ENCODE measurements around the gene MAP3K12.

MAP3K12 gene

GRCh38 chr12:53500776-53501614 lies 1.7 kb upstream of the MAP3K12 start, which contains the start of gene TARBP2:
TSS of gene TARBP2 (plus strand) at chr12:53501283. CDS start at chr12:53501409, 126 bp downstream.
- TF ChIP-seq EZH2phosphoT487 (IDR thresholded peaks at IDR 0.05; ENCODE audit: borderline replicate concordance, low read length), result no peak
- TF ChIP-seq, protein P1, sequence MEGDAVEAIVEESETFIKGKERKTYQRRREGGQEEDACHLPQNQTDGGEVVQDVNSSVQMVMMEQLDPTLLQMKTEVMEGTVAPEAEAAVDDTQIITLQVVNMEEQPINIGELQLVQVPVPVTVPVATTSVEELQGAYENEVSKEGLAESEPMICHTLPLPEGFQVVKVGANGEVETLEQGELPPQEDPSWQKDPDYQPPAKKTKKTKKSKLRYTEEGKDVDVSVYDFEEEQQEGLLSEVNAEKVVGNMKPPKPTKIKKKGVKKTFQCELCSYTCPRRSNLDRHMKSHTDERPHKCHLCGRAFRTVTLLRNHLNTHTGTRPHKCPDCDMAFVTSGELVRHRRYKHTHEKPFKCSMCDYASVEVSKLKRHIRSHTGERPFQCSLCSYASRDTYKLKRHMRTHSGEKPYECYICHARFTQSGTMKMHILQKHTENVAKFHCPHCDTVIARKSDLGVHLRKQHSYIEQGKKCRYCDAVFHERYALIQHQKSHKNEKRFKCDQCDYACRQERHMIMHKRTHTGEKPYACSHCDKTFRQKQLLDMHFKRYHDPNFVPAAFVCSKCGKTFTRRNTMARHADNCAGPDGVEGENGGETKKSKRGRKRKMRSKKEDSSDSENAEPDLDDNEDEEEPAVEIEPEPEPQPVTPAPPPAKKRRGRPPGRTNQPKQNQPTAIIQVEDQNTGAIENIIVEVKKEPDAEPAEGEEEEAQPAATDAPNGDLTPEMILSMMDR (IDR thresholded peaks at IDR 0.05; ENCODE audit: low read depth, low read length, poor library complexity, severe bottlenecking), result no peak
- H3F3A ChIP-seq (ENCODE audit: control insufficient read depth, insufficient read depth), result peaks cover 7% of the 10 kb centered on the region
- H3K4me3 ChIP-seq (ENCODE audit: low read length), result peak within 1 kb of the TSS; percentile 93
- H3K36me3 ChIP-seq (ENCODE audit: control insufficient read depth, low read length), result peaks cover 18% of the 10 kb centered on the region; the same call in 1 of the 2 replicates
- H3K4me2 ChIP-seq (ENCODE audit: low read length), result peak within 1 kb of the TSS; percentile 96
- H3K27me3 ChIP-seq (ENCODE audit: control insufficient read depth, low read length), result no peaks in the 10 kb centered on the region
- H3K9me3 ChIP-seq (ENCODE audit: control insufficient read depth, insufficient read depth, low read length), result no peaks in the 10 kb centered on the region
- H3K27ac ChIP-seq (ENCODE audit: low read depth, low read length), result peak within 1 kb of the TSS; percentile 82
- no peaks in the 10 kb centered on the region for H3K9me2 ChIP-seq (replicated peaks; ENCODE audit: control insufficient read depth, low read length)
- peaks cover 48% of the 10 kb centered on the region for H3K4me1 ChIP-seq (ENCODE audit: control insufficient read depth, low read length)
- no peaks in the 10 kb centered on the region for H4K20me1 ChIP-seq (ENCODE audit: control insufficient read depth, insufficient read depth, low read depth, low read length)
- peaks cover 32% of the 10 kb centered on the region for H3K79me2 ChIP-seq (ENCODE audit: control insufficient read depth, low read length)

DNA sequence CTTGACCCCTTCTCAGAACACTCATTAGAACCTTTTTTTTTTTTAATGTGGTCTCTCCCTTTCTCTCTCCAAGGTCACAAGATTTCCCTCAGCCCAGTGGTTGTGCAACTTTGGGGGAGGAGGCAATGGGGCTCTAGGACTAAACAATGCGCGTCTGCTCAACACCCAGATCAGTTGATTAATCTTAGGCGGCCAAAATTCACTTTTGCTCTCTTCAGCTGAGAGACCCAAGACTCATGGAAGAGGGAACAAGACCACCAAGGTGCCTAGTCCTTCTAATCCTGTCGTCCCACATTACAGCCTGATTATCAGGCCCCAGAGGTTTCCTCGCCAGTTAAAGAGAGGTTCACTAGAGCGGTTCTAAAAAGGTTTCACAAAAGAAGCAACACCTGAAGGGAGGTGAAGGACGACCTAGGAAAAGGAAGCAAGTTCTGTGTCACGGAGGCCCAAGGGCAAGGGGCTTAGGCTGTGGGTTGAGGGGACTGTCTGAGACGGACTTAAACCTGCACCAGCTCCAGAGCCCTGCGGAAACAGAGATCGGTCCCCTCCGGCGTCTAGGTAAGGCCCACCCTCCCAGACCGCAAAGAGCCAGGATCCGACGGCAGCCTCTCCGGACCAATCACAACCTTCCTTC lies 1.0 kb upstream of the MAP3K12 start:
- Histone ChIP-seq H3K4me2 (ENCODE audit: low read length) (peak overlapping the region; percentile 93), H4K20me1 (ENCODE audit: control insufficient read depth, insufficient read depth, low read depth, low read length) (no peaks in the 10 kb centered on the region), H3K9me3 (ENCODE audit: control insufficient read depth, insufficient read depth, low read length) (no peaks in the 10 kb centered on the region), H3K27me3 (ENCODE audit: control insufficient read depth, low read length) (no peaks in the 10 kb centered on the region), H3K4me1 (ENCODE audit: control insufficient read depth, low read length) (peaks cover 53% of the 10 kb centered on the region), H3K36me3 (ENCODE audit: control insufficient read depth, low read length) (peaks cover 15% of the 10 kb centered on the region; the same call in 1 of the 2 replicates), H3F3A (ENCODE audit: control insufficient read depth, insufficient read depth) (peaks cover 7% of the 10 kb centered on the region), H3K27ac (ENCODE audit: low read depth, low read length) (peak overlapping the region; percentile 82), H3K79me2 (ENCODE audit: control insufficient read depth, low read length) (peaks cover 32% of the 10 kb centered on the region), H3K4me3 (ENCODE audit: low read length) (peak overlapping the region; percentile 93), H3K9me2 (replicated peaks; ENCODE audit: control insufficient read depth, low read length) (no peaks in the 10 kb centered on the region)
- no peak for TF ChIP-seq EZH2phosphoT487 (IDR thresholded peaks at IDR 0.05; ENCODE audit: borderline replicate concordance, low read length)

GRCh38 chr12:53498235-53498630 lies 1.0 kb downstream of the MAP3K12 start:
- TF ChIP-seq EZH2phosphoT487 (IDR thresholded peaks at IDR 0.05; ENCODE audit: borderline replicate concordance, low read length), result no peak
- TF ChIP-seq, protein P1 (IDR thresholded peaks at IDR 0.05; ENCODE audit: low read depth, low read length, poor library complexity, severe bottlenecking), result no peak
- Histone ChIP-seq H3F3A (ENCODE audit: control insufficient read depth, insufficient read depth) (peaks cover 9% of the 10 kb centered on the region), H3K9me2 (replicated peaks; ENCODE audit: control insufficient read depth, low read length) (no peaks in the 10 kb centered on the region), H4K20me1 (ENCODE audit: control insufficient read depth, insufficient read depth, low read depth, low read length) (no peaks in the 10 kb centered on the region), H3K79me2 (ENCODE audit: control insufficient read depth, low read length) (peaks cover 33% of the 10 kb centered on the region), H3K27me3 (ENCODE audit: control insufficient read depth, low read length) (no peaks in the 10 kb centered on the region), H3K36me3 (ENCODE audit: control insufficient read depth, low read length) (0 out of 2 replicates have a peak, but pooled peaks cover 3% of the 10 kb centered on the region), H3K27ac (ENCODE audit: low read depth, low read length) (no peak overlapping the region), H3K9me3 (ENCODE audit: control insufficient read depth, insufficient read depth, low read length) (no peaks in the 10 kb centered on the region), H3K4me2 (ENCODE audit: low read length) (peak overlapping the region; percentile 93), H3K4me3 (ENCODE audit: low read length) (peak overlapping the region; percentile 93), H3K4me1 (ENCODE audit: control insufficient read depth, low read length) (peaks cover 65% of the 10 kb centered on the region)
